HepG2 (cell line): ENCODE data around the gene KCNB1. TPM values are rescaled to one million over a fixed set of nuclear protein-coding genes. Genes with fewer than 3 reads are reported as not detected.

Source experiments
- ATAC-seq: fragments of 200-7000 bp; cut with Tn5 transposase; 3 replicates; pipeline ENCODE4 v1.9.1; 2020; ENCODE audit warnings: mild to moderate bottlenecking, moderate library complexity
- BruUV-seq: library from RNA; stranded (reverse); fragments of 400-500 nt; replicated peaks from 2 replicates; lab custom pipeline; 2021; lab: Mats Ljungman, UMichigan
- CTCF ChIA-PET: fragments of 300-600 bp; formaldehyde crosslinking; extraction: SDS; loops from one replicate; lab custom pipeline; 2021; ENCODE audit warnings: low total read pairs, inconsistent platforms, low intra/inter-chr PET ratio; lab: Yijun Ruan, JAX
- POLR2A ChIA-PET: fragments of 350-600 bp; sonication (Branson Sonifier 250); formaldehyde crosslinking; loops from one replicate; lab custom pipeline; 2020; ENCODE audit warnings: antibody characterized with exemption, inconsistent platforms; lab: Yijun Ruan, JAX
- DNase-seq: peaks from one replicate; pipeline ENCODE4 v3.0.0-alpha.2; 2015; ENCODE audit warnings: low spot score
- FAIRE-seq: peaks from 3 replicates; lab custom pipeline; 2011; peaks lifted over from hg19 to GRCh38; lab: Jason Lieb, UNC
- H2AFZ ChIP-seq: one replicate; pipeline ENCODE4 v1.6.1; 2011; ENCODE audit warnings: low read length, inconsistent platforms
- H3K27ac ChIP-seq: fragments of 300-600 bp; 3 replicates; pipeline ENCODE4 v1.8.0; 2011; ENCODE audit warnings: mixed run types, mild to moderate bottlenecking, mixed read lengths, low read length, inconsistent platforms; ENCODE audit not compliant: insufficient read depth; ENCODE audit errors: extremely low read length
- H3K27me3 ChIP-seq, 2 experiments: fragments of 200-600 bp in 1 of 2; 2 replicates in 1 of 2; 3 replicates in 1 of 2; pipeline versions ENCODE4 v1.6.0 to v1.8.0; 2011; ENCODE audit warnings: low read length in 2 of 2, mild to moderate bottlenecking in 2 of 2, moderate library complexity in 2 of 2, inconsistent platforms in 1 of 2; ENCODE audit not compliant: insufficient read depth in 2 of 2, control insufficient read depth in 1 of 2
- H3K36me3 ChIP-seq, 2 experiments: fragments of 200-600 bp in 1 of 2; replicated peaks in 1 of 2; 2 replicates in 1 of 2; 3 replicates in 1 of 2; pipeline versions ENCODE4 v1.5.1 to v1.8.0; 2011; ENCODE audit warnings: low read length in 2 of 2, inconsistent platforms in 1 of 2; ENCODE audit not compliant: insufficient read depth in 2 of 2, control insufficient read depth in 1 of 2
- H3K4me1 ChIP-seq: 2 replicates; pipeline ENCODE4 v1.5.1; 2012; ENCODE audit warnings: low read length, inconsistent platforms; ENCODE audit not compliant: insufficient read depth
- H3K4me2 ChIP-seq: 2 replicates; pipeline ENCODE4 v1.6.0; 2011; ENCODE audit warnings: low read depth, low read length, inconsistent platforms
- H3K4me3 ChIP-seq, 3 experiments: fragments of 200-600 bp in 1 of 3; sonication (generic), shearing (Covaris generic) in 1 of 3; replicated peaks in 1 of 3; 2 replicates each; pipeline ENCODE4 v1.5.1; 2011 to 2016; ENCODE audit warnings: low read length in 3 of 3, inconsistent platforms in 2 of 3, low read depth in 2 of 3, mild to moderate bottlenecking in 2 of 3, control low read depth in 1 of 3, mixed read lengths in 1 of 3; ENCODE audit not compliant: insufficient read depth in 1 of 3
- H3K79me2 ChIP-seq: one replicate; pipeline ENCODE4 v1.6.1; 2011; ENCODE audit warnings: low read length, inconsistent platforms; ENCODE audit not compliant: insufficient read depth
- H3K9ac ChIP-seq: 2 replicates; pipeline ENCODE4 v1.6.0; 2011; ENCODE audit warnings: mild to moderate bottlenecking, low read depth, low read length, inconsistent platforms; ENCODE audit not compliant: insufficient read depth
- H3K9me3 ChIP-seq: 2 replicates; pipeline ENCODE4 v1.5.1; 2012; ENCODE audit warnings: mild to moderate bottlenecking, low read length
- H4K20me1 ChIP-seq: 2 replicates; pipeline ENCODE4 v1.6.0; 2011; ENCODE audit warnings: inconsistent platforms, mild to moderate bottlenecking, low read length, moderate library complexity; ENCODE audit not compliant: insufficient read depth
- FOXA3 ChIP-seq: IDR thresholded peaks from 2 replicates; pipeline ENCODE4 v1.6.1; 2016; ENCODE audit warnings: missing genetic modification reagents, missing compliant biosample characterization
- GABPA ChIP-seq, 2 experiments: IDR thresholded peaks; 2 replicates each; pipeline ENCODE4 v1.6.1; 2011 to 2016; ENCODE audit warnings: low read depth in 2 of 2, low read length in 1 of 2, missing biosample characterization in 1 of 2, missing genetic modification characterization in 1 of 2
- HOXA7 ChIP-seq: sonication (generic); formaldehyde crosslinking; IDR thresholded peaks from 2 replicates; pipeline ENCODE4 v1.8.1; 2022; ENCODE audit warnings: mild to moderate bottlenecking, missing genetic modification reagents, moderate library complexity
- IRF2 ChIP-seq: IDR thresholded peaks from 2 replicates; pipeline ENCODE4 v1.6.1; 2018; ENCODE audit warnings: missing genetic modification reagents, missing compliant biosample characterization
- KDM2A ChIP-seq: sonication (generic); formaldehyde crosslinking; IDR thresholded peaks from 2 replicates; pipeline ENCODE4 v1.4.0; 2020; ENCODE audit warnings: low read depth, missing genetic modification reagents, borderline replicate concordance
- MEF2D ChIP-seq: sonication (generic); formaldehyde crosslinking; IDR thresholded peaks from 2 replicates; pipeline ENCODE4 v1.5.1; 2020; ENCODE audit warnings: mild to moderate bottlenecking, missing genetic modification reagents
- POLR2AphosphoS5 ChIP-seq: IDR thresholded peaks from 2 replicates; pipeline ENCODE4 v1.6.1; 2012; ENCODE audit warnings: low read depth, low read length
- SUZ12 ChIP-seq: fragments of 150-350 bp; IDR thresholded peaks from 2 replicates; pipeline ENCODE4 v1.6.1; 2014; ENCODE audit warnings: low read depth, low read length
- ZBTB37 ChIP-seq: sonication (generic); formaldehyde crosslinking; IDR thresholded peaks from 2 replicates; pipeline ENCODE4 v1.4.0; 2020; ENCODE audit warnings: mild to moderate bottlenecking, missing genetic modification reagents
- ZMYM3 ChIP-seq: sonication (generic); formaldehyde crosslinking; IDR thresholded peaks from 2 replicates; pipeline ENCODE4 v1.5.1; 2020; ENCODE audit warnings: mild to moderate bottlenecking, missing genetic modification reagents
- ZNF143 ChIP-seq: sonication (generic); formaldehyde crosslinking; IDR thresholded peaks from 2 replicates; pipeline ENCODE4 v1.4.0; 2020; ENCODE audit warnings: missing genetic modification reagents
- ZNF337 ChIP-seq: sonication (generic); formaldehyde crosslinking; IDR thresholded peaks from 2 replicates; pipeline ENCODE4 v1.5.1; 2020; ENCODE audit warnings: missing genetic modification reagents, low read depth, mild to moderate bottlenecking, borderline replicate concordance
- ZNF44 ChIP-seq: sonication (generic); formaldehyde crosslinking; IDR thresholded peaks from 2 replicates; pipeline ENCODE4 v1.5.1; 2020; ENCODE audit warnings: mild to moderate bottlenecking, missing genetic modification reagents
- ZNF737 ChIP-seq: sonication (generic); formaldehyde crosslinking; IDR thresholded peaks from 2 replicates; pipeline ENCODE4 v1.5.0; 2020; ENCODE audit warnings: missing genetic modification reagents, mild to moderate bottlenecking, borderline replicate concordance
- WGBS: methylation state at CpG from one replicate; pipeline ENCODE4 v1.1.6; 2017; ENCODE audit warnings: low lambda C conversion rate; 5-methylcytosine and 5-hydroxymethylcytosine counted together
- in situ Hi-C: cut with HindIII; loops from 2 replicates; pipeline ENCODE4 v1.10.0; 2017; ENCODE audit warnings: low pct_unique_long_range_greater_than_20kb; ENCODE audit not compliant: extremely low pct_ligation_motif_present
- intact Hi-C: fragments of 100-400 bp; cut with micrococcal nuclease; formaldehyde crosslinking; loops from one replicate; pipeline ENCODE4 v1.10.0; 2022; ENCODE audit not compliant: unreplicated experiment
- polyA plus RNA-seq, 8 experiments: library from polyadenylated mRNA; depleted of rRNA in 3 of 8; stranded (reverse) in 7 of 8; unstranded in 1 of 8; fragments of >200 nt; fragmentation: Illumina TruSeq in 4 of 8; extraction: Trizol in 4 of 8; gene quantifications; 2 replicates each; pipeline versions ENCODE4 v1.2.1 to v1.2.3, GENCODE V29; 2011 to 2016; ENCODE audit warnings: low read depth in 4 of 8, missing spikeins in 1 of 8, mixed read lengths in 1 of 8; ENCODE audit not compliant: insufficient read depth in 1 of 8
- total RNA-seq, 5 experiments: library from RNA; depleted of rRNA; stranded (reverse); fragments of >200 nt; fragmentation: Illumina TruSeq; extraction: Trizol; gene quantifications; 2 replicates each; pipeline ENCODE4 v1.2.3, GENCODE V29; 2016; ENCODE audit warnings: low read depth in 1 of 5
- TF ChIP-seq, protein P1 (sequence below), 2 experiments: sonication (generic) in 1 of 2; formaldehyde crosslinking in 1 of 2; IDR thresholded peaks; 2 replicates each; pipeline versions ENCODE4 v1.5.1 to v1.6.1; 2011 to 2020; ENCODE audit warnings: borderline replicate concordance in 1 of 2, low read depth in 1 of 2, low read length in 1 of 2, mild to moderate bottlenecking in 1 of 2, missing genetic modification reagents in 1 of 2, moderate library complexity in 1 of 2
- TF ChIP-seq, protein P2 (sequence below): IDR thresholded peaks from 2 replicates; pipeline ENCODE4 v1.6.1; 2018; ENCODE audit warnings: missing genetic modification reagents

The KCNB1 gene
- total and polyA plus RNA-seq, 2 of the 13 experiments (the other 11 are each of a cell fraction or from before 2014, with no cell fraction given): 0.02 TPM; not detected in 1

- no peak for TF ChIP-seq ZNF737 (CRISPR knock-in tag)
- TF ChIP-seq, protein P1, sequence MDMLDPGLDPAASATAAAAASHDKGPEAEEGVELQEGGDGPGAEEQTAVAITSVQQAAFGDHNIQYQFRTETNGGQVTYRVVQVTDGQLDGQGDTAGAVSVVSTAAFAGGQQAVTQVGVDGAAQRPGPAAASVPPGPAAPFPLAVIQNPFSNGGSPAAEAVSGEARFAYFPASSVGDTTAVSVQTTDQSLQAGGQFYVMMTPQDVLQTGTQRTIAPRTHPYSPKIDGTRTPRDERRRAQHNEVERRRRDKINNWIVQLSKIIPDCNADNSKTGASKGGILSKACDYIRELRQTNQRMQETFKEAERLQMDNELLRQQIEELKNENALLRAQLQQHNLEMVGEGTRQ (IDR thresholded peaks at IDR 0.05; ENCODE audit: low read depth, low read length): peak; percentile 87
- TF ChIP-seq, protein P1 (CRISPR knock-in tag; IDR thresholded peaks at IDR 0.05; ENCODE audit: borderline replicate concordance): peak; percentile 94; the same call in 1 of the 2 replicates
- TF ChIP-seq ZNF337 (CRISPR knock-in tag): no peak
- peak; percentile 94 for TF ChIP-seq ZNF143
- peak; percentile 49; the same call in 1 of the 2 replicates for TF ChIP-seq SUZ12
These were observed 97.0 kb downstream of the KCNB1 start (continued) for GRCh38 chr20:49385465-49385864.

- ATAC-seq (peak; percentile 89), DNase-seq (peak; percentile 79), FAIRE-seq (peak; percentile 28)
- no peaks in the 10 kb centered on the region for H3K79me2 ChIP-seq
- H2AFZ ChIP-seq: no peak overlapping the region
- intact Hi-C loops (loop anchor here (1.0 kb wide), 1 partner anchor 100 kb away; no protein-coding TSS in a partner anchor), in situ Hi-C loops (loop anchor here (5.0 kb wide), 1 partner anchor 98 kb away; the partner anchor contains the start of gene KCNB1)
- no peak overlapping the region for H3K4me3 ChIP-seq
- H3K9me3 ChIP-seq: no peaks in the 10 kb centered on the region
- peaks cover 6 to 25% of the 10 kb centered on the region in 2 experiments; a peak in 3 of 5 replicates for H3K27me3 ChIP-seq
- no peaks in the 10 kb centered on the region for H3K4me1 ChIP-seq
- H3K36me3 ChIP-seq: no peaks in the 10 kb centered on the region
- no peak overlapping the region for H3K27ac ChIP-seq
- H4K20me1 ChIP-seq: no peaks in the 10 kb centered on the region
- POLR2A ChIA-PET: no interaction called here
- no TSS peak for BruUV-seq
- H3K4me2 ChIP-seq: no peak overlapping the region
- CTCF ChIA-PET: interaction anchor here (1.2 to 2.1 kb wide), 4 partner anchors 51 to 149 kb away, joined by 5 to 14 read pairs (median 10); no protein-coding TSS in a partner anchor
- no peak overlapping the region for H3K9ac ChIP-seq
- 34% methylated on average over 16 of the region's 16 CpGs for WGBS
- TF ChIP-seq MEF2D (CRISPR knock-in tag) (0 out of 2 replicates have a peak, but pooled peaks have one; percentile 15), ZMYM3 (0 out of 2 replicates have a peak, but pooled peaks have one; percentile 10), GABPA (IDR thresholded peaks at IDR 0.05; ENCODE audit: low read depth, low read length) (no peak), GABPA (CRISPR knock-in tag; IDR thresholded peaks at IDR 0.05; ENCODE audit: low read depth) (no peak), POLR2AphosphoS5 (no peak), IRF2 (0 out of 2 replicates have a peak, but pooled peaks have one; percentile 19), ZNF44 (CRISPR knock-in tag) (no peak), KDM2A (peak; percentile 34; the same call in 1 of the 2 replicates), FOXA3 (CRISPR knock-in tag) (no peak), HOXA7 (CRISPR knock-in tag) (no peak), ZBTB37 (CRISPR knock-in tag) (no peak)
- TF ChIP-seq, protein P2, sequence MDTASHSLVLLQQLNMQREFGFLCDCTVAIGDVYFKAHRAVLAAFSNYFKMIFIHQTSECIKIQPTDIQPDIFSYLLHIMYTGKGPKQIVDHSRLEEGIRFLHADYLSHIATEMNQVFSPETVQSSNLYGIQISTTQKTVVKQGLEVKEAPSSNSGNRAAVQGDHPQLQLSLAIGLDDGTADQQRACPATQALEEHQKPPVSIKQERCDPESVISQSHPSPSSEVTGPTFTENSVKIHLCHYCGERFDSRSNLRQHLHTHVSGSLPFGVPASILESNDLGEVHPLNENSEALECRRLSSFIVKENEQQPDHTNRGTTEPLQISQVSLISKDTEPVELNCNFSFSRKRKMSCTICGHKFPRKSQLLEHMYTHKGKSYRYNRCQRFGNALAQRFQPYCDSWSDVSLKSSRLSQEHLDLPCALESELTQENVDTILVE (CRISPR knock-in tag): no peak
These were observed 97.7 kb downstream of the KCNB1 start for GRCh38 chr20:49384437-49385434.
